Embryonic facial prominence (tissue), 1 donor: ENCODE results near the gene ZBTB20.

Experiments used
- DNase-seq: peaks from one replicate; pipeline ENCODE4 v3.0.0-alpha.2; 2016; ENCODE audit errors: extremely low spot score

ZBTB20 gene

DNA sequence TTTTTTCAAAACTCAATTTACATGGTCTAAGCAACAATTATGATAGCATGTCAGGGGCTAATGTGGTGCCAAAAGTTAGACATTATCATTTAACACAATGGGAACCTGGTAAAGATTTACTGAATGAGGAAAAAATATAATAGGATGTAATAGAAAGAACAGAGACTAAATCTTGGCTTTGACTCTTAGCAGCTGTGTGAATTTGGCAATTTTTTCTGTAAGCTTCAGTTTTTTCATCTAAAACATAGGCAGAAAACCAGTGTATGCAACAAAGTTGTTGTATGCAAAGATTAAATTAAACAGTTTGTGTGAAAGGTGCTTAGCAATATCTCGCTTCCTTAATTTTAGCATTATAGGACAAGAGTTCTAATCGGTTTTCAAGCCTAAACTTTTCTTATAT is 57.6 kb downstream of the ZBTB20 start:
- DNase-seq = no peak

DNA sequence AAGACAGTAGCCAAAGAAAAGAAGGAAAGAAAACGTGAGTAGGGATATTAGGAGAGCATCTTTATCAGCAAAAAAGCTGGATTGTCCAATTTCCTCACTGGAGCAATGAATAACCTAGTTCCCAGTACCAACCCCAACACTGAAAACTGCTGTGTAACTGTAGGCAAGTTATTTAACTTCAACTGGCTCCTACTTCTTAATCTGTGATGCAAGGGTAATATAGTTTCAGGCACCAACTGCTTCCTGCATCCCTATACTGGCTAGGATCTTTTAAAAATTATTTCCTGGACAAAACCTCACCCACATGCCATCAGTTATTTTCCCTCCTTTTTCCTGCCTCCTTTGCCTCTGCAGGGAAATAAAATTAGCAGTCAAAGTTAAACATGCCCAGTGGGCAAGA is 59.6 kb downstream of the ZBTB20 start:
- no peak for DNase-seq

- DNase-seq = no peak
These were observed 60.7 kb downstream of the ZBTB20 start for GRCh38 chr3:115086344-115086743.

- DNase-seq = no peak
These were observed 61.8 kb downstream of the ZBTB20 start for GRCh38 chr3:115085197-115085865.

DNA sequence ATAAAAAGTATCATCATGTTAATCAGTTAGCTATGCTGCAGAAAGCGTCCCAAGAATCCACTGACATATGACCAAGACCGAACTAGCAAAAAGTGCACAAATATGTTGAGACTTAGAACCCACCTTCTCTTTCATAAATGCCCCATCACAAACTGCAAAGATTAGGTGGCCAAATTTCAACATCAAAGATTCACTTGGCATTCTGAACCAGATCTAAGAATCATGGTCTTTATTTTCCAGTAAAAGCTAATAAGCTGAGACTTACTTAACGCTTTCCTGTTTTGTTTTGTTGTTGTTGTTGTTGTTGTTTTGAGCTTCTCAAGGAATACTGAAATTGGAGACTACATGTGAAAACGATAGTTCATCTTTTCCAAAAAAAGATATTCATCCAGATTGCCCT is 62.4 kb downstream of the ZBTB20 start:
- DNase-seq = no peak

DNA sequence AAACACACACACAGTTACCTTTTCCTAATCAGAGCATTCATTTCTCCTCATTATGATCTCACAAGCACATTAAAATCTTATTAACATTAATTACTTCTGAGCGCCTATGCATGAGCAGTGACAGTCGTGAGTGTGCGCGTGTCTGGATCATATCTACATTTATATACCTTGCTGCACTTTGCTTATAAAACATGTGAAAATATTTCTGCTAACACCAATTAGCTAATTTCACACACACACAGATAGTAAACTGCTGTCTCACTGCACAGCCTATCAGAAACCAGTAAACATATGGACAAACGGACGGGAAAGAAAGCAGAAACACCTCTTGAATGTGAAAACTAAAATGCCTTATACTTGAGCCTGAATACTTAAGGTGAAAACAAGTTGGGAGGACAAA is 64.8 kb downstream of the ZBTB20 start:
- no peak for DNase-seq

DNA sequence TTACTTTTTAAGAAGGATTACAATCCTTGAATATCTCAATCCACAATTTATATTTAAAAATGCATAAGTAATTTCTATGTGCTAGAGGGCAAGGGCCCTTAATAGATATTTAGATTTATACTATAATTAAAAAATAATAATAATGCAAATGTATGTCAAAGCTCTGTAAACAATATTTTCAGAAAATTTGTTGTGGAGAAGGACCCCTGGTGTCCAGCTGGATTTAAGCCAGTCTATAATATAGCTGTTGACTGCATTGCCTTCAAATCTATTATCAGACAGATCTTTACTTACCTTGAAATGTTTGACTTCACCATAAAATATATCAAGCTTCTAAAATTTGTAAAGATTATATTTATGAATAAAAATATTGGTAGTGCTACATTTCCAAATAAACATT is 65.6 kb downstream of the ZBTB20 start:
- DNase-seq = no peak

DNA sequence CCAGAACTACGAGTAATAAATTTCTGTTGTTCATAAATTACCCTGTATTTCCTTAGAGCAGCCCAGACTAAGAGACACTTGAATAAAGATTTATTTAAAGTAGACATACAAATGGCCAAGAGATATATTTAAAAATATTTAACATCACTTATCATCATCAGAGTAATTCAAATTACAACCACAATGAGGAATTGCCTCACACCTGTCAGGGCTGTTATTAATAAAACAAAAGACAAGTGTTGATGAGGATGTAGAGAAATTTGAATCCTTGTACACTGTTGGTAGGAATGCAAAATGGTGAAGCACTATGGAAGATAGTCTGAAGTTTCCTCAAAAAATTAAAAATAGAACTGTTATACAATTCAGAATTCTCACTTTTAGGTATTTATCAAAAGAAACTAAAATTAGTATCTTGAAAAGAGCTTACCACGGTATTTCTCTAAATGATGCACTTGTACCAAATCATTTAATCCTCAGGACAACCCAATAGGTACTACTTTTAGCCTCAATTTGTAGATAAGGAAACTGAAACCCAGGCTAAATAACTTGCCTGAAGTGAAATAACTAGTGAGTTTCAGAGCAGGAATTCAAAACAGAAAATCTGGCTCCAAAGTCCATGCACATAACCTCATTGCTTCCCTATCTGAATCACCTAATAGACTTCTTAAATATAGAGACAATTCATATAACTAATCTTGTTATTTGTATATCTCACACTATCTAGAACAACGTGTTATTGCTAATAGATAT is 69.4 kb downstream of the ZBTB20 start:
- DNase-seq = no peak

DNA sequence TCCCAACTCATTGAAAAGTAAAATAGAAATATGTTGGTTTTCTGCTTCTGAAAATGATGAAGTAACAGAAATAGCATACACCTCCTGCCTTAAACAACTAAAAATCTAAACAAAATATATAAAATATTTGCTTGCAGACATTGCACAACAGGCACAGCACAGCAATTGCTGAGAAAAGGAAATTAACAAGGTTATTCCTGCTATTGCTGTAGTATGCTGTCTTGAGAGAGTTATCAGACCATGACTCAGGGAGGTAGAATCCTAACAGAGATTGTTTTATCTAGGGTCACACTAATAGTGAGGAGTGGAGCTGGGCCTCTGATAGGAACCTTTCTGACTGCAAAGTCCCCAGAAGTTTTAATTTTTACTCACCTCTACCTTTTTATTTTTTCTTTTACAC is 72.6 kb downstream of the ZBTB20 start:
- no peak for DNase-seq

DNA sequence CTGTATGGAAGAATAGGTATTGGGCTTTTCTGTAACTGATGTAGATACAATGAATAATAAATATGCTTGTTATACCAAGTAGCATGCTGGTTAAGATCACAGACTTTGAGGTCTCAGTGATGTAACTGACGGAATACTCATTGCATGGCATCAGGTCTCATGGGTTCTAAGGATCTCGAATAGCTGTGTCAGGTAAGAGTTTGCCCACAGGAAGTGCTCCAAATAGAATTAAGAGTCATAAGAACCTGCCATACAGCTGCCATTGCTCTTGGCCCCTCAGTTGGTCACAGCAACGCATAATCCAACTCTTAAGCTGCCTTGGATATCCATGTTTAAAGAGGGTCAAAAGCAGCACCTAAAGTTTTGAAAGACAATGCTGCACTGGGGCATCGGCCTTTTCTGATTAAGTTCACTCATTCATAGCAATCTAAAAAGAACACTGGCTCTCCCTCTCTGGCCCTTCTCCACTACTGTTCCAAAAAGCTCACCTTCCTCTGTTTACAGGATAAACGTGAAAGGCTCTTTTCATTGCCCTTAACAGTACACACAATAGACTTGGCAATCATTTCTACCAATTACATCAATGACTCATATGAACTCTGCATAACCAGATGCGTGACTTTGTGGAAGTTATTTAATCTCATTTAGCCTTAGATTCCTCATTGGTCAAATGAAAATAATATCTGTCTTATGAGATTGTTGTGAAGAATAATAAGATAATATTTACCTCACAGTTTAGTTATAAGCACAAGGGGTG is 74.6 kb downstream of the ZBTB20 start:
- DNase-seq = no peak

DNA sequence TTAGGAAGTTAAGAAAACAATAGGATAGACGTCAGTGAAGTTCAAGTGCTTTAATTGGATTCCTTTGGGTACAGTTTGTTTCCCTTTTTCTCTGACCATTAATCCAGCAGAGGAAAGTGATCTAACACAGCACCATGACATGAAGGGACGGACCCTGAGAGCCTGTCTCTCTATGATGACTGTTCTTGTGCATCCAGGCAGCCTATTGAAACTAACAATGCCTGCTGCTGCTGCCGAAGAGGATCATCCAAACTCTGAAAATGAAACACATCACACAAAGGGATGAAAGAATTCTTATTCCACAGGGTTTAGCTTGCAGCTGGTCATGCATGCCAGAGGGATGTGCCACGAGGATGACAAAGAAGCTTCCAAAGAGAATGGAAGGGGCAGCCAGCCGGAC is 75.5 kb downstream of the ZBTB20 start:
- no peak for DNase-seq

DNA sequence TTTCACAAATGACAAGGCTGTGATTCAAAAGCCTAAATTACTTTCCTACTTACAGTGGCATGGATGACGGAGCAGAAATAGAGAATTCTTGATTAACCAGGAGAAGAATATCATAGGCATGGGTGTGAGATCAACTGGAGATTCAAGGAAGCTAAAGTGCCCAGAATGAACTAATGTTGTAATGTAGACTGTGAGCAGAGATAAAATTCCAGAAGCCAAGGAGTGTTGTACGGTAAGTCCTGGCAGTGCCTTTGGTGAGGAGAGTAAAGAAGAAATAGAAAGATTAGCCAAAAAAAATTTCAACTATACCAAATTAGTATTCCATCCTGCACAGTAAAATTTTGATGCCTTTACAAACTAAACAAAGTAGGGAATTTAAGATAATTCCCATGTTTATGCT is 75.9 kb downstream of the ZBTB20 start:
- no peak for DNase-seq

DNA sequence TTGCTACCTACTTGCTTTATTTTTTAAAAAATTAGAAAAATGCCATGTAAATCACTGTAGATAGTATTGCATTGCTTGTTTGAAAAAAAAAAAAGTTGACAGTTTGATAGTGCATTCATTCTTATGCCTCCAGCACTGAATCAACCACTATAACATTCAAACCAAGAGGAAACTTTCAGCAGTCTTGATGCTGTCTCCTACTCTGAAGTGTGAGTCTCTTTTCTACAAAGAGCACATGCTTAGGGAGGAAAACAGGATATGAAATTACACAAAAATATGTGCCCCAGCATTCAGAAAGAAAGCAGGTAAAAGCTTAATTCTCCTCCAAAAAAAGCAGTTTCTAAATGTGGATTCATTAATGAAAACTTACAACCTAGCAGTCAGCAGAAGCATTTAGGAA is 78.3 kb downstream of the ZBTB20 start:
- no peak for DNase-seq

DNA sequence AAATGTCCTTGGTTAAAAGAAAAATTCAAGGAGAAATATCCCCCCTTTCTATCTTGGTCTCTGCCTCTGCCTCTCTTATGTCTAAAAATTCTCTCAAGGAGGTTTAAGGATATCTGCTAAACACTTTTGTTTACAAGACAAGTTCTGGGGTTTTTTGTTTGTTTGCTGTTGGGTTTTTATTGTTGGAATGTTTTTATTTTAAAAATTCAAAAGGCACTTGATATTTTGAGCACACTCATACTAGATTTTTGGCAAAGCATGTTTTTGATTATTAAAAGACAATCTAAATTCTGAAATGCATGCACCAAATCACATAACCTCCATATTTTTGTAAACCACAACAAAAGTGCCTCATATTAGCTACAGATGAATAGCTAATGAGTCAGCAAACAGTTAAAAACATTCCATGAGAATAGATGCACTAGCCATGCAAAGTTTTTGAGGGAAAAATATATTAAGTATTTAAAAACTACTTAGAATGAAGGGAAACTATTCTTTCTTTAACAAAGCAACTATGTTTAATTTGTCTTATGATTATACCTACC is 84.6 kb downstream of the ZBTB20 start:
- DNase-seq = no peak

GRCh38 chr3:115062009-115062408 is 85.1 kb downstream of the ZBTB20 start:
- DNase-seq = no peak

DNA sequence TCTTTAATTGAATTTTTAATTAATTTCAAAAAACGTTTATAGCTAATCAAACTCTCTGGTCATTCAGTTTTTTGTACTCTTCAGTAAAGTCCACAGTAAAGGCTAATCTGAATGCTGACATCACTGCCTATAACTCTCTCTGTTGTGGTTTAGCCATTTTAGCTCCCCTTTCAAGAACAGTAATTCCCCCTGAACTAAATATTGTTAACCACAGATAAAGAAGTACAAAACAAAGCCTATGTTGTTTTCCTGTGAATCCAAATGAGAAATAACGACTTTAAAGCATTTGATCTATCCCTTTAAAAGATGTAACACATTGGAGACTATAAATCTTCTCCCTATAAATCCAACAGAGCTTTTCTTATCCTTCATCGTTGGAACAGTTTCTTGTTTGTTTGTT is 94.2 kb downstream of the ZBTB20 start:
- no peak for DNase-seq

- no peak for DNase-seq
These were observed 104.7 kb downstream of the ZBTB20 start for GRCh38 chr3:115042351-115042750.

DNA sequence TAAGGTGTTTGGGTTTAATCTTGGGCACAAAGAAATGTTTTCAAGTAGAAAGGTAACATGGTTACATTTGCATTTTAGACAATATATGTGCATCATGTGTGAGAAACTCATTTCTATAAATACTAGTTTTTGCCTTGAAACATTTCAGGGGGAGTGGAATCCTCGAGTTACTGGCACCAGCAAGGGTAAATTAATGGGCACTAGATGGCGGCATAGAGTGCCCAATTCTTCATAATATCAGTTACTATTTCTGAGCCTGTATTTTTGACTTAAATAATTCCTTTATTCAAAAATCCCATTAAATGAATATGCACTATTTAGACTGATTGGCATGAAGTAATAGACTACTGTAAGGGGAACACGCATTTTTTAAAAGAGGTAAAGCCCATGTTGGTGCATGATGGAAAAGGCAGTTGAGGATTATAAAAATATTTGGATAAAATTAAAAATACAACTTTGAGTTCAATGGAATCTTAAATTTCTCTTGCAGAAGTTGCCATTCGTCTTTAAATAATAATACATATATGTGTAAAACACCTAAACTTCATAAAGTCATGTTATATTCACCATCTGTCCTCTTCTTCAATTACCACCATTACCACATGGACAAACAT is 106.3 kb downstream of the ZBTB20 start:
- DNase-seq = no peak

DNA sequence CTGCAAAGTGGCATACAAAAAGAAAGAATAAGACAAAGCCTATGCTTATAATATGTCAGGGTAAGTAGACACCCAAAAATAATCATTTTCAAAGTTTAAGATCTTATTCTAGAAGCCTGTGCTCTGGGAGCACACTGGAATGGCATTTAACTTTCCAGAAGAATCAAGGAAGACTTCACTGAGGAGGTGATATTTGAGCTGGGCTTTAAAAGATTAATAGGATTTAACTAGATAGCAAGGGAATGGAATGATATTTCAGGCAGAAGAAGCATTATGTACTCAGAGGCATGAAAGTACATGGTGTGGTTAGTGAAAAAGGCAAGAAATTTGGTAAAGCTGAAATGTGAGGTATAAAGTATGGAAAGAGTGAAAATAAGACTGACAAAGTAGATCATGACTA is 106.8 kb downstream of the ZBTB20 start:
- DNase-seq = no peak

DNA sequence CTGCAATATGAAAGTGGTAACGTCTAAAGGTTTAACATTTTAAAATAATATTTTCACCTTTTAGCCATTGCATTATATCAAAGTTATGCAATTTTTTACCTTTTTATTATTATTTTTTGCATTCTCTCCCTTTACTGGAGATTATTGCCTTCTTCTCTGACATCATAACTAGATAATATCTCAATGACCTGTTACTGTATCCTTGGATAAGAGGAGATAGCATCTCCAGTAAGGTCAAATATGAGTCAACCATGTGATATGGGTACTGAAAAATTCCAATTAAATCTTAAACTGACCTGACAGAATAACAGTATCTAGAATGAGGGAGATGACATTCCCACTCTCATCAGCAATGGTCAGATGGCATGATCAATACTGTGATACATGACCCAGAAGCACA is 108.3 kb downstream of the ZBTB20 start:
- DNase-seq = no peak

GRCh38 chr3:115022835-115023398 is 124.2 kb downstream of the ZBTB20 start:
- no peak for DNase-seq

DNA sequence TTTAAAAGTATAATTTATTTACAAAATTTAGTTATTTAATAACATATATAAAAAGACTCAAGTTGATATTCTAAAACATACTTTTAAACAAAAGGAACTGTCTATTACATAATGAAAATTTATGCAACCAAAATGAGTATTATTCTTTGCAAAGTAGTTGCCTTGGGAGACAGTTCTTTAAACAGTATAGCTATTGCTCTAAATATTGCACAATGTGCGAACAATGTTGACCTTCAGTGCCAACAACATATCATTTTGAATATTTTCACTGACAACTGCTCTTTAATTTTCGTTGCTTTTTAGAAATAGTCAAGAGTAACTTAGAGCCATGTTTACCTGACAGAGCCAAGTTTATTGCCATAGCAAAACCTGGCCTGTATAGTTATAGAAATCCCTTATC is 124.9 kb downstream of the ZBTB20 start:
- DNase-seq = no peak
